H1 (cell line): ENCODE data around the gene DNTT. TPM values are rescaled to one million over a fixed set of nuclear protein-coding genes. Genes with fewer than 3 reads are reported as not detected.

Source experiments
- CTCF ChIA-PET: fragments of 300-600 bp; sonication (Branson Sonifier 250); formaldehyde crosslinking; loops from one replicate; lab custom pipeline; 2021; ENCODE audit not compliant: partially characterized antibody; lab: Charles Lee
- POLR2A ChIA-PET: fragments of 300-600 bp; sonication (Branson Sonifier 250); formaldehyde crosslinking; loops from one replicate; lab custom pipeline; 2021; ENCODE audit warnings: inconsistent platforms; ENCODE audit not compliant: partially characterized antibody; lab: Charles Lee
- DNase-seq, 2 experiments: peaks; one replicate each; pipeline versions ENCODE4 v3.0.0 to v3.0.0-alpha.2; 2010 to 2022; ENCODE audit warnings: low spot score in 2 of 2, low read depth in 1 of 2, mixed read lengths in 1 of 2
- FAIRE-seq: peaks from 2 replicates; lab custom pipeline; 2011; peaks lifted over from hg19 to GRCh38; lab: Jason Lieb, UNC
- H2AFZ ChIP-seq: 2 replicates; pipeline ENCODE4 v1.8.1; 2012; ENCODE audit warnings: low read length, inconsistent platforms
- H2AK5ac ChIP-seq: 2 replicates; pipeline ENCODE4 v1.6.1; 2013; ENCODE audit warnings: low read depth, low read length
- H2BK120ac ChIP-seq: replicated peaks from 2 replicates; pipeline ENCODE3; 2013; ENCODE audit warnings: low read depth, low read length, inconsistent platforms
- H2BK12ac ChIP-seq: 2 replicates; pipeline ENCODE4 v1.6.1; 2013; ENCODE audit warnings: low read depth, low read length
- H2BK15ac ChIP-seq: 2 replicates; pipeline ENCODE4 v1.6.1; 2013; ENCODE audit warnings: low read length
- H2BK20ac ChIP-seq: 2 replicates; pipeline ENCODE4 v1.6.1; 2013; ENCODE audit warnings: low read length
- H2BK5ac ChIP-seq: 2 replicates; pipeline ENCODE4 v1.6.1; 2013; ENCODE audit warnings: low read depth, low read length
- H3K14ac ChIP-seq: 2 replicates; pipeline ENCODE4 v1.6.1; 2013; ENCODE audit warnings: inconsistent platforms; ENCODE audit not compliant: insufficient read length
- H3K18ac ChIP-seq: 2 replicates; pipeline ENCODE4 v1.6.1; 2013; ENCODE audit warnings: low read length; ENCODE audit errors: extremely low read depth
- H3K23ac ChIP-seq: 2 replicates; pipeline ENCODE4 v1.6.1; 2013; ENCODE audit warnings: inconsistent platforms; ENCODE audit not compliant: insufficient read length
- H3K23me2 ChIP-seq: 2 replicates; pipeline ENCODE4 v1.6.1; 2013; ENCODE audit warnings: low read depth, low read length
- H3K27ac ChIP-seq: 2 replicates; pipeline ENCODE4 v1.6.1; 2011; ENCODE audit warnings: low read depth, low read length, inconsistent platforms
- H3K27me3 ChIP-seq, 4 experiments: replicated peaks in 1 of 4; 1 replicate in 1 of 4; 2 replicates in 3 of 4; pipeline versions ENCODE4 v1.6.1 to v1.8.1; 2011 to 2013; ENCODE audit warnings: low read length in 3 of 4, mild to moderate bottlenecking in 3 of 4, inconsistent platforms in 2 of 4, mixed read lengths in 2 of 4, moderate library complexity in 1 of 4; ENCODE audit not compliant: control insufficient read depth in 3 of 4, insufficient read depth in 3 of 4; ENCODE audit errors: extremely low read depth in 1 of 4
- H3K36me3 ChIP-seq, 4 experiments: 2 replicates each; pipeline versions ENCODE4 v1.6.1 to v1.8.1; 2011 to 2013; ENCODE audit warnings: mild to moderate bottlenecking in 4 of 4, low read length in 3 of 4, moderate library complexity in 2 of 4, control low read depth in 1 of 4, inconsistent platforms in 1 of 4; ENCODE audit not compliant: insufficient read depth in 4 of 4, control insufficient read depth in 2 of 4
- H3K4ac ChIP-seq: replicated peaks from 2 replicates; pipeline ENCODE3; 2013; ENCODE audit warnings: low read length, low read depth, mixed read lengths, inconsistent platforms; ENCODE audit not compliant: insufficient read length
- H3K4me1 ChIP-seq, 4 experiments: replicated peaks in 1 of 4; 1 replicate in 1 of 4; 2 replicates in 3 of 4; pipeline versions ENCODE4 v1.6.1 to v1.8.1; 2011 to 2013; ENCODE audit warnings: low read length in 3 of 4, inconsistent platforms in 2 of 4, mixed read lengths in 1 of 4; ENCODE audit not compliant: insufficient read depth in 4 of 4, control insufficient read depth in 3 of 4
- H3K4me2 ChIP-seq, 2 experiments: 2 replicates each; pipeline versions ENCODE4 v1.6.1 to v1.8.1; 2011 to 2013; ENCODE audit warnings: low read depth in 2 of 2, low read length in 2 of 2, control low read depth in 1 of 2, inconsistent platforms in 1 of 2, mild to moderate bottlenecking in 1 of 2; ENCODE audit not compliant: insufficient read depth in 1 of 2
- H3K4me3 ChIP-seq, 4 experiments: fragments of 200-600, 300-600 bp in 1 of 4; sonication (generic), shearing (Covaris generic), sonication (Bioruptor Twin) in 1 of 4; 2 replicates each; pipeline versions ENCODE4 v1.5.1 to v1.8.1; 2011 to 2016; ENCODE audit warnings: low read length in 4 of 4, low read depth in 3 of 4, control low read depth in 2 of 4, inconsistent platforms in 2 of 4, mild to moderate bottlenecking in 2 of 4, mixed read lengths in 1 of 4, moderate library complexity in 1 of 4; ENCODE audit not compliant: insufficient read depth in 2 of 4; ENCODE audit errors: extremely low read depth in 1 of 4
- H3K56ac ChIP-seq: replicated peaks from 2 replicates; pipeline ENCODE3; 2013; ENCODE audit warnings: low read depth, mild to moderate bottlenecking, mixed read lengths, low read length, inconsistent platforms; ENCODE audit not compliant: insufficient read length
- H3K79me1 ChIP-seq: 2 replicates; pipeline ENCODE4 v1.6.1; 2013; ENCODE audit warnings: low read depth, low read length, control low read depth
- H3K79me2 ChIP-seq, 2 experiments: 2 replicates each; pipeline versions ENCODE4 v1.6.1 to v1.8.1; 2012 to 2013; ENCODE audit warnings: low read length in 2 of 2, mild to moderate bottlenecking in 2 of 2, inconsistent platforms in 1 of 2; ENCODE audit not compliant: insufficient read depth in 2 of 2, control insufficient read depth in 1 of 2
- H3K9ac ChIP-seq, 4 experiments: replicated peaks in 1 of 4; 1 replicate in 1 of 4; 2 replicates in 3 of 4; pipeline versions ENCODE4 v1.6.1 to v1.8.1; 2011 to 2013; ENCODE audit warnings: low read depth in 3 of 4, low read length in 3 of 4, control low read depth in 2 of 4, mild to moderate bottlenecking in 2 of 4, moderate library complexity in 2 of 4, inconsistent platforms in 1 of 4; ENCODE audit errors: extremely low read depth in 1 of 4
- H3K9me3 ChIP-seq, 2 experiments: 2 replicates each; pipeline versions ENCODE4 v1.6.1 to v1.8.1; 2012 to 2013; ENCODE audit warnings: mild to moderate bottlenecking in 2 of 2, moderate library complexity in 2 of 2, control low read depth in 1 of 2, inconsistent platforms in 1 of 2, low read depth in 1 of 2, low read length in 1 of 2, mixed read lengths in 1 of 2; ENCODE audit not compliant: insufficient read depth in 2 of 2
- H4K20me1 ChIP-seq, 2 experiments: replicated peaks in 1 of 2; 2 replicates each; pipeline versions ENCODE3 to v1.8.1; 2011 to 2013; ENCODE audit warnings: inconsistent platforms in 2 of 2, low read length in 2 of 2, mild to moderate bottlenecking in 1 of 2; ENCODE audit not compliant: insufficient read depth in 2 of 2, control insufficient read depth in 1 of 2
- H4K5ac ChIP-seq: 2 replicates; pipeline ENCODE4 v1.6.1; 2013; ENCODE audit warnings: low read length, low read depth, mixed read lengths, inconsistent platforms; ENCODE audit not compliant: insufficient read length
- H4K8ac ChIP-seq: 2 replicates; pipeline ENCODE4 v1.8.0; 2013; ENCODE audit warnings: mild to moderate bottlenecking, moderate library complexity, low read length, inconsistent platforms; ENCODE audit not compliant: insufficient read depth; ENCODE audit errors: extremely low read depth
- H4K91ac ChIP-seq: replicated peaks from 2 replicates; pipeline ENCODE3; 2013; ENCODE audit warnings: low read length, mixed read lengths, inconsistent platforms; ENCODE audit not compliant: insufficient read length
- ATF2 ChIP-seq: IDR thresholded peaks from 2 replicates; pipeline ENCODE4 v1.6.1; 2012; ENCODE audit warnings: low read length, inconsistent platforms
- CBX5 ChIP-seq: fragments of 300-800, 300-1000 bp; sonication (generic); IDR thresholded peaks from 2 replicates; pipeline ENCODE4 v1.7.1; 2016; ENCODE audit warnings: antibody characterized with exemption, low read length, low read depth
- CHD1 ChIP-seq: IDR thresholded peaks from 2 replicates; pipeline ENCODE4 v1.6.1; 2012; ENCODE audit warnings: low read depth, low read length, improper control_type of control experiment
- CTBP2 ChIP-seq: IDR thresholded peaks from 2 replicates; pipeline ENCODE4 v1.7.0; 2011; ENCODE audit warnings: borderline replicate concordance, mild to moderate bottlenecking, moderate library complexity, mixed read lengths, low read length; ENCODE audit not compliant: insufficient read depth, insufficient read length
- HDAC2 ChIP-seq, 2 experiments: fragments of 300-600 bp in 1 of 2; sonication (generic) in 1 of 2; IDR thresholded peaks; 2 replicates each; pipeline ENCODE4 v1.6.1; 2011 to 2012; ENCODE audit warnings: low read depth in 2 of 2, low read length in 2 of 2, mild to moderate bottlenecking in 2 of 2, moderate library complexity in 2 of 2, borderline replicate concordance in 1 of 2, inconsistent platforms in 1 of 2
- PHF8 ChIP-seq: fragments of 200-600 bp; sonication (generic); conservative IDR thresholded peaks from 2 replicates; pipeline ENCODE4 v1.7.1; 2012; ENCODE audit warnings: low read depth, mild to moderate bottlenecking, inconsistent platforms, low read length, moderate library complexity
- WGBS, 2 experiments: shearing (Covaris generic) in 1 of 2; methylation state at CpG; one replicate each; pipeline versions ENCODE4 v1.1.6 to v1.1.7; 2013 to 2015; ENCODE audit warnings: low lambda C conversion rate in 2 of 2, mixed read lengths in 2 of 2, inconsistent platforms in 1 of 2, low coverage in 1 of 2, missing lambda C conversion rate in 1 of 2; ENCODE audit not compliant: insufficient replicate concordance in 2 of 2, insufficient coverage in 1 of 2, insufficient read length in 1 of 2; ENCODE audit errors: extremely low coverage in 1 of 2, missing lambda C conversion rate in 1 of 2; 5-methylcytosine and 5-hydroxymethylcytosine counted together
- polyA plus RNA-seq, 7 experiments: library from polyadenylated mRNA; depleted of rRNA in 3 of 7; stranded (reverse) in 5 of 7; unstranded in 2 of 7; fragments of >200 nt in 5 of 7; fragments of 200-250 nt in 2 of 7; gene quantifications; 1 replicate in 5 of 7; 2 replicates in 1 of 7; 4 replicates in 1 of 7; pipeline versions ENCODE4 v1.2.1 to v1.2.3, GENCODE V29; 2011 to 2013; ENCODE audit warnings: missing spikeins in 2 of 7, mixed read lengths in 2 of 7
- total RNA-seq: library from RNA; stranded (reverse); fragmentation: NEBNext Ultra II Directional; extraction: Animal tissue kit (Norgen Biotek cat#: 25700); gene quantifications from 2 replicates; pipeline ENCODE4 v1.2.1, GENCODE V29; 2021

The DNTT gene
- total and polyA plus RNA-seq, 2 of the 8 experiments (the other 6 are each of a cell fraction or from before 2014, with no cell fraction given) = not detected

DNA sequence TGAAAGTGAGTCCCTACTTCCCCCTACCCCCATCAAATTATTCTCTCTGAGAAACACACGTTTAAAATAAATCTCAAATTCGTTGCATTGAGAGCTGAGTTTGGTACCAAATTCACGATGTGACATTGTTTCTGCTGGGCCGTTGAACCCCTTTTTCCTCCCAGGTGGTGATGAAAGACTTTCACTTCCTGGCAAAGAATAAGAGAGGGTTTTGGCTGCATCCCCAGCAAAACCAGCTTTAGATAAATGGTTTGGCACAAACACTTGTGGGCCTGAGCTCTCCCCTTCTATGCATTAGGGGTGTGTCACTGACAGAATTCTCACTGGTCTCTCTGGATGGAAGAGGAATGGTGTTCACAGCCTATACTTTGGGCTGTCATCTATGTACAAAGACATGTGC is 8.8 kb upstream of the DNTT start:
- H3K79me2 ChIP-seq = no peaks in the 10 kb centered on the region
- no peaks in the 10 kb centered on the region for H3K4me1 ChIP-seq
- no peaks in the 10 kb centered on the region for H3K9me3 ChIP-seq
- H3K56ac ChIP-seq = no peak overlapping the region
- no peak overlapping the region for H3K23ac ChIP-seq
- H3K18ac ChIP-seq = no peak overlapping the region
- no peak overlapping the region for H3K14ac ChIP-seq
- no peak overlapping the region for H3K4ac ChIP-seq
- no peak overlapping the region for H2BK12ac ChIP-seq
- H4K8ac ChIP-seq = no peak overlapping the region
- no peak for FAIRE-seq
- CTCF ChIA-PET = interaction anchor here (0.7 to 7.1 kb wide), 8 partner anchors 10 to 279 kb away, joined by 3 to 151 read pairs (median 4); no protein-coding TSS in a partner anchor
- H4K20me1 ChIP-seq = no peaks in the 10 kb centered on the region
- H3K9ac ChIP-seq = no peak overlapping the region
- POLR2A ChIA-PET = interaction anchor here (1.3 to 1.6 kb wide), 2 partner anchors 13 to 61 kb away, joined by 3 to 4 read pairs; no protein-coding TSS in a partner anchor
- DNase-seq = no peak
- no peak overlapping the region for H2AFZ ChIP-seq
- no peaks in the 10 kb centered on the region for H3K79me1 ChIP-seq
- no peak overlapping the region for H3K4me2 ChIP-seq
- H2AK5ac ChIP-seq = no peak overlapping the region
- no peak overlapping the region for H4K5ac ChIP-seq
- H3K36me3 ChIP-seq = no peaks in the 10 kb centered on the region
- no peak overlapping the region for H3K27ac ChIP-seq
- H2BK20ac ChIP-seq = no peak overlapping the region
- TF ChIP-seq HDAC2 (IDR thresholded peaks at IDR 0.05; ENCODE audit: borderline replicate concordance in 1 of 2, low read depth in 2 of 2, low read length in 2 of 2) (no peak), CBX5 (no peak), CTBP2 (no peak), CHD1 (no peak), ATF2 (no peak), PHF8 (no peak)
- TF ChIP-seq, all 59 proteins: peak for 0
- H2BK120ac ChIP-seq = no peak overlapping the region
- H3K23me2 ChIP-seq = no peaks in the 10 kb centered on the region
- 76% methylated on average over 4 of the region's 4 CpGs; no CpG with 5 or more reads in 1 of the 2 experiments for WGBS, 2 experiments
- H3K4me3 ChIP-seq = no peak overlapping the region
- H3K27me3 ChIP-seq = no peaks in the 10 kb centered on the region; a peak in 2 of 7 replicates
- no peak overlapping the region for H4K91ac ChIP-seq
- H2BK5ac ChIP-seq = no peak overlapping the region
- no peak overlapping the region for H2BK15ac ChIP-seq
